GM21360 (cell line): ENCODE measurements around the gene SPSB4.

ENCODE experiments used
- ATAC-seq: cut with Tn5 transposase; IDR thresholded peaks from one replicate; pipeline ENCODE4 v1.9.1; 2021; ENCODE audit warnings: mild to moderate bottlenecking, moderate library complexity; ENCODE audit not compliant: unreplicated experiment

Gene SPSB4

GRCh38 chr3:141150081-141150830 lies 99.1 kb downstream of the SPSB4 start:
- no peak for ATAC-seq

GRCh38 chr3:141150931-141151330 lies 99.8 kb downstream of the SPSB4 start:
- ATAC-seq = no peak

DNA sequence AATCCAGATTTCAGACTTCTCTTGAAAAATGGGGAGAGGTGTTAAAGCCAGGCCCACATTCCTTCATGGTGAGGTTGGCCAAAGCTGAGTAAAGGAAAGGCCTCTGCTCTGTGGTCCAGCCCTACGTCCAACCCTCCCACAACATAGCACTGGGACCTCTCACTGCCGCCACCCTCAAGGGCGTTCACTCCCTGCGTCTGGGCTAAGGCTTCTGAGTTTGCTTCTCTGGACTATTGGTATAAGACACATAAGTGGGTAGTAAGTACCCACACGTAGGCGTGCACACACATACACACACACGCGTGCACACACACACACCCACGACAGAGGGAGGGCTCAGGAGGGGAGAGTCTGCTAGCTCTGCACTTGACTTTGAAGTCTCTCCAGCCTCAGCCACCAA lies 100.3 kb downstream of the SPSB4 start:
- ATAC-seq = no peak

DNA sequence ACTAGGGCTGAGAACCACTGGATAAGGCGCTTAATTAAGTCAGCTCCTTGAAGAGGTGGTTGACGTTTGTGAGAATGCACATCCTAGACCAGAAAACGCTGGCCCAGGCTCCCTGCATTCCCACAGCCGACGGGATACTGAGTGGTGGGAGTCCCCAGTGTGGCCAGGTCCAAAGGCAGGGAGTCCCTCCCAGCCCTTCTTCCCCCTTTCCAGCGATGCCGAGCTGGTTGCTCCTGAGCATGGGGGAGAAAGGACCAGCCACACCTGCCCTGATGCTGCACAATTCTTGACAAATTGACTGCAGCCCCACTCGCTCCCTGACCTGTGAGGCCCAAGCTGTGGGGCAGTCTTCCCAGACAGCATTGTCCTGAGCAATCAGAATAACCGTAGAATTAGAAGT lies 101.0 kb downstream of the SPSB4 start:
- no peak for ATAC-seq

GRCh38 chr3:141152801-141153678 lies 101.9 kb downstream of the SPSB4 start:
- no peak for ATAC-seq

GRCh38 chr3:141153679-141153966 lies 102.5 kb downstream of the SPSB4 start:
- no peak for ATAC-seq

GRCh38 chr3:141164852-141165251 lies 113.7 kb downstream of the SPSB4 start:
- ATAC-seq = no peak

- ATAC-seq = no peak
Measured at GRCh38 chr3:141167681-141168080, 116.5 kb downstream of the SPSB4 start.

DNA sequence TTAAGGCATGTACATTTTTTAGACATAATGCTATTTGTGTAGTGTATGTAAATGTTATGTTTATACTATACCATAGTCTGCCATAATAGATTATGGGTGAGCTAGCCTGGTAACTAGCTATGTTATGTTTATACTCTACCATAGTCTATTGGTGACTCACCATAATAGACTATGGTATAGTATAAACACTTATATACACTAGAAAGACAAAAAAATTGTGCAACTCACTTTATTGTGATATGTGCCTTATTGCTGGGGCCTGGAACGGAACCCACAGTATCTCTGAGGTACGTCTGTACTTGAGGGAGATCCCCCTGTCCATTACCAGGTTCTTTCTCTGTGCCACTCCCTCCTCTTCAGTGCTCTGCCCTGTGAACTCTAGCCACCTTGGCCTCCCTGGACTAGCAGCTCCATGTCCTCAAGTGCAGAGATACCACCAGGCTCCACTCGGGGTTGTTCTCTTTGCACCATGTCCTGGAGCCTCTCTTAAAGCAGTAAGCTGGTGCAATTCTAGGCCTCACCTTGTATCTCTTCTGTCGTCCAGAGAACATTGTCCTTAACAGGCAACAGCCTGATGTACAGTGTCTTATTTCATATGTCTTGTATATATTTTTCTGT lies 119.6 kb downstream of the SPSB4 start:
- ATAC-seq = no peak

GRCh38 chr3:141174674-141175073 lies 123.5 kb downstream of the SPSB4 start:
- ATAC-seq = no peak

DNA sequence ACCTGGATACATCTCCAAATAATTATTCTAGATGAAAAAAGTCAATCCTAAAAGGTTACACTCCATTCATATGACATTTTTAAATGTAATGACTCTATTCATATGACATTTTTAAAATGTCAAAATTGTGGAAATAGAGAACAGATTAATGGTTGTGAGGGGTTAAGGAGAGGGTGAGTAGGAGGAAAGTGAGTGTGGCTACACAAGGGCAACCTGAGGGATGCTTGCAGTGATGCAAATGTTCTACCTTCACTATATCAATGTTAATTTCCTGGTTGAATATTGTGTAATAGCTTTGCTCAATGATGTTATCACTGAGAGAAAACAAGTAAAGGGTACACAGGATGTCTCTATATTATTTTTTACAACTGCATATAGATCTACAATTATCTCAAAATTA lies 125.6 kb downstream of the SPSB4 start:
- no peak for ATAC-seq

DNA sequence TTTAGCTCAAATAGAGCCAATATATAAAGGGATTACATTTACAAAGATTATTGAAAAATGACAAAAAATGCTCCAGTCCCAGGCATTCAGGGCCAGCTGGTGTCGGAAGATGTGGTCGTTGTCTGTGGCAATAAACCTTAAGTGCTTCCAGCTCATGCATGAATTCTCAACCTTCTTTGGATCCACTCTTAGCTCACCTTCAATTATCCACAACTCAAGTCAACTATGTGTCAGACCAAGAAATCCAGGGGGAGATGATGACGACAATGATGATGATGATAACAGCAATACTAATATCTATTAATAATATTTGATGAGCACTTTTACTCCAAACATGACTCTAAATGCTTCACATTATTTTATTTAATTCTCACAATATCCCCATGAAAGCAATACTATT lies 126.9 kb downstream of the SPSB4 start:
- no peak for ATAC-seq

- ATAC-seq = no peak
Measured at GRCh38 chr3:141178551-141178950, 127.4 kb downstream of the SPSB4 start.

DNA sequence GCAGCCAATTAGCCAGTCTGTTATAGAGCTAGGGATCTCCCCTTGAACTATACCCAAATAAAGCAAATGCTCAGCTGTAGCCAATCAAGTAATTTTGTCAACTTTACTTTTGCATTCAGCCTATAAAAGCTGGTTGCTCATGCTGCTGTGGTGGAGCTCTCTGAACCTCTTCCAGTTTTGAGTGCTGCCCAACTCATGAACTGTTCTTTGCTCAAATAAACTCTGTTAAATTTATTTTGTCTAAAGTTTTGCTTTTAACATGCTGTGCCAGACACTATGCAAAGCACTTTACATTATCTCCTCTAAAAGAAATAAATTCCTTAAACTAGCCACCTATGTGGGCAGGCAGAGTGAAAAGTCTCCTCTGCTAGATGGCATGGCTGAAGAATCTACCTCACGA lies 128.8 kb downstream of the SPSB4 start:
- ATAC-seq = no peak

DNA sequence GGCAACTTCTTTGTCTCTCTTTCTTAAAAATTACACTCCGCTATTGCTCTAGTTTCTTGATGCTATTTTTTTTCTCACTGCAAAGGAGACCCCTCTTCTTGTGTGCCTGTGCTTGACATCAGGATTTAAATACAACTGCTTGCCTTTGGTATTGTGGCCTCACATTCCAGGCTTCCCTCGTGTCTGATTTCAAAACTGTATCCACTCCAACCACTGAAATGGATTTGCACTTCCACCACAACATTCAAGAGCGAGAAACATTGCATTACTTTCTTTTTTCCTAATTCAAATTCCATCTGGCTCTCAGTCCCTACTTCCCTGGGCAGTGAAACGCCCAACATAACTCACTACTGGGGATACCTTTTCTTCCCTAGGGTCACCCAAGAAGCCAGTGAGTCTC lies 130.0 kb downstream of the SPSB4 start:
- no peak for ATAC-seq

DNA sequence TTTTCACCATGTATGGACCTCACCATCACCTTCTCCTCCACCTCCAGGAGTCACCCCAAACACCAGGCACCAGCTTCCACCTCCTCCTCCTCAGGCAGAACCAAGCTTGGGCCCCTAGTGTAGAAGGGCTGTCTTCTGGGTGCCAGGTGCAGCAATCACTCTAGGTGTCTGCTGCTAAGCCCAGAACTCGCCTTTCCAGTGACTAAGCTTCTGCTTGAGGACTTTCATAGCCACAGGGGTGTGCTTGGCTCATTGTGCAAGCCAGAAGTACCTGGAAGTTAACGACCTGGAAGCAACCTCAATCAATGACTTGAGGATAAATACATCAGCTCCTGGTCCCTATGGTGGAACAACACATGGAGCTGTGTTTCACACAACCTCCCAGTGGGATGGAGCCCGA lies 130.7 kb downstream of the SPSB4 start:
- ATAC-seq = no peak

DNA sequence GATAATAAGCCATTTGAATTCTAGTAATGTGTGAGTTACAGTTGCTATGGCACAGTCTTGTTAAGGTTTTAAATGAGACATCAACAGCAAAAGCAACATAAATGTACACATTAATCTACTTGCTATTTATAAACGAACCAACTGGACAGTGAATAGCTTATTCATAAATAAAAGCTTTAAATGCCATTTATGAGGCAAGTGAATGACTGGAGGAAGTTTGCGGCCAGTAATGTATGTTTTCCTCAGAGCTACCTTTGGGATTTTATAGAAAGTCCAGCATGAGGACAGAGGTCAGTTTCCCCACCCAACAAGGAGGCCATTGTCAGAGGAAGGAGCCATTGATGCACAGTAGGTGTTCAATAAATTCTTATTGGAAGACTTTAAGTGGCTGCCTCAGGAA lies 132.5 kb downstream of the SPSB4 start:
- no peak for ATAC-seq

- no peak for ATAC-seq
Measured at GRCh38 chr3:141184430-141184829, 133.3 kb downstream of the SPSB4 start.

DNA sequence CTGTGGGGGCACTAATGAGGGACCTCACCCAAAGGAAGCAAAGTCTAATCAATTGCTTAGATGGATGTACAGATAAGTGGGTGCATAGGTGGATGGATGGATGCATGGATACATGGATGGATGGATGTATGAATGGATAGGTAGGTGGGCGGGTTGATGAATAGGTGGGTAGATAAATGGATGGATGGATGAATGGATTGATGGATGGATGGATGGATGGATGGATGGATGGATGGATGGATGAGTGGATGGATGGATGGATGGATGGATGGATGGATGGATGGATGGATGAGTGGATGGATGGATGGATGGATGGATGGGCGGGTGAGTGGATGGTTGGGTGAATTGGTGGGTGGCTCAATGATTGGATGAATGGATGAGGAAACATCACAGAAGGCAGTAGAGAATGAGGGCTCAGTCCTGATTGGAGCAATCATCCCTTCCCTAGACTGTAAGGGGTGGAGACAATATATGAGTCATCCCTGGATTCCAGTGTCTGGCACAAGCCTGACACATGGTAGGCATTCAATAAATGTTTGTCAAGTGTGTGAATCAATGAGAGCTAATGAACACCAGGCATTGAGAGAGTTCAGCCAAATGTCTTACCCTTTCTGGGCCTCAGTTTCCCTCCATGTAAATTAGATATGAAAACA lies 140.1 kb downstream of the SPSB4 start:
- ATAC-seq = no peak

DNA sequence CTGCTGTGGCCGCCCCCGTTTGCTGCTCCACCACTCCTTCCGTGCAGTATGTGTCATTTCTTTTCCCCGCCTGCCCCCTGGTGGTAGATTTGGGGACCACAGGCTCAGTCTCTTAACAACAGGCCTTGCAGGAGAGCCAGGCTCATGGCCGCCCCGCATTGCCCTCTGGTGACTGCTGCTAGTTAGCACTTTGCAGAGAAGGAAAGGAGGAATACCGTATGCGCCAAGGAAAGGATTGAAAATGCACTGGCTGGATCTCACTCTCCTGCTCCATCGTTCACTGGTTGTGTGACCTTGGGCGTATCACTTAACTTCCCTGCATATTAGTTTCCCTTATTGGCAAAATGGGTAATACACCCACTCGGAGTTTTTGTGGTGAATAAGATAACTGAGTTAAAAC lies 141.2 kb downstream of the SPSB4 start:
- peak; percentile 99 for ATAC-seq

- no peak for ATAC-seq
Measured at GRCh38 chr3:141193066-141193830, 142.1 kb downstream of the SPSB4 start.
